ENCODE results near the gene OR5J2.
"Not testable (repeated sequence)": the region's sequence is repeated elsewhere in the genome, so short reads cannot be mapped to it uniquely, and the experiment has no call there.

OR5J2 gene

DNA sequence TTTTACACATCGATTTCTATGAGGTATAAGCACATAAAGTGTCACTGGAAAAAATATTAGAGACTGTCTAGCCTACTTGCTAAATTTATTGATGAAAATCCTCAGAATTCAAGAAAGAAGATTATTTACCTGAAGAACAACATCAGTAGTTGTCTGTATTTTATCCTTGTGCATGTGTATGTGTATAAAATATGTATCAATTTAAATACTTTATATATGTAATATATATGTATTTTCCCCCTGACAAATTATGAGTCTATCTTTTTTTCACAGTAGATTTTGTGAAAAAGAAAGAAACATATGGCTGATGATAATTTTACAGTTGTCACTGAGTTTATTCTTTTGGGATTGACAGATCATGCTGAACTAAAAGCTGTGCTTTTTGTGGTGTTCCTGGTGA lies at the start of gene OR5J2:
TSS of gene OR5J2 (plus strand) at position 301 of the 400 bp plus-strand sequence. CDS start at position 301, 0 bp downstream.
- DNase-seq = no peak

DNA sequence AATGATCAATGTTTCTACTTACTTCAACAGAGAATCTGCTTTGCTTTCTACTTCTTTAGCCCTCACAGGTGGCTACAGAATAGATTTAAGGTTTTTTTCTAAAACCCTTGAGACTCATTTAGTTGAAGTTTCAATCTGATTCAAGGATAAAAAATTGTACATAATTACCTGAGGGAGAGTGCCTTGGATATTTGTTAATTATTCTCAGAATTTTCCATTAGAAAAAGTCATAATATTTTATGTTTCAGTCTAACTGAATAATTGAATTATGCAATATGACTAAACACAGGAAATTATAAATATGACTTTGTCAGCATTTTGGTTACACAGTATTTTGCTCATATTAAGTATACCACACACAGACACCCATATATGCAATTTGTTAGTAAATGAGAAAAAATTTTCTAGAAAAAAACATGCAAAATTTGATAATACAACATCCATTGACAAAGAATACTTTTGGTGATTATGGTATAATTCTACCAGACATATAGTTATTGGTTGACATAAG lies 36.2 kb upstream of the OR5J2 start, which contains the start of gene OR8J3:
TSS of gene OR8J3 (minus strand) at position 51 of the 511 bp plus-strand sequence. CDS start 2,483 bp downstream, outside the sequence.
- DNase-seq = no peak

DNA sequence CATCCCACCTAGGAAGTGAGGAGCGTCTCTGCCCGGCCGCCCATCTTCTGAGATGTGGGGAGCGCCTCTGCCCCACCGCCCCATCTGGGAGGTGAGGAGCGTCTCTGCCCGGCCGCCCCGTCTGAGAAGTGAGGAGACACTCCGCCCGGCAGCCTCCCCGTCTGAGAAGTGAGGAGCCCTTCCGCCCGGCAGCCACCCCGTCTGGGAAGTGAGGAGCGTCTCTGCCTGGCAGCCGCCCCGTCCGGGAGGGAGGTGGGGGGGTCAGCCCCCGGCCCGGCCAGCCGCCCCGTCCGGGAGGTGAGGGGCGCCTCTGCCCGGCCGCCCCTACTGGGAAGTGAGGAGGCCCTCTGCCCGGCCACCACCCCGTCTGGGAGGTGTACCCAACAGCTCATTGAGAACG lies 32.7 kb upstream of the OR5J2 start:
- not testable (repeated sequence) for DNase-seq

DNA sequence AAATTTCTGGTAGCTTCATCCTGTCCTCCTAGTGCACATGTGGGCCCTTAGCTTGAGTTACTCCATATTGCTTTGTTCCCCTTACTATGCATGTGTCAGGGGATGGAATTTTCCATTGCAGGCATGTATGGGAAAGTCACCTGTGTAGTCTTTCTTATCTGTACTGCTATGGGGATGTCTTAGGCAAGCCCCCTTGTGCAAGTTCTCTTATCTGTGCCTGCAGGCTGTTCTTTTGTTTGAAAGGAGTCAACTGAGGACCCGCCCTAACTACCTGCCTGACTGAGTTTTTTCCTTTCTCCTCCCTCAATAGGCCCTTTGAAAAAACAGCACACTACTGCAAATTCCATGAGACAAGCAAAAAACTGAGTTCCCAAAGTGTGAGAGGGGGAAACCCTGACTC lies 25.0 kb upstream of the OR5J2 start:
- DNase-seq = no peak

DNA sequence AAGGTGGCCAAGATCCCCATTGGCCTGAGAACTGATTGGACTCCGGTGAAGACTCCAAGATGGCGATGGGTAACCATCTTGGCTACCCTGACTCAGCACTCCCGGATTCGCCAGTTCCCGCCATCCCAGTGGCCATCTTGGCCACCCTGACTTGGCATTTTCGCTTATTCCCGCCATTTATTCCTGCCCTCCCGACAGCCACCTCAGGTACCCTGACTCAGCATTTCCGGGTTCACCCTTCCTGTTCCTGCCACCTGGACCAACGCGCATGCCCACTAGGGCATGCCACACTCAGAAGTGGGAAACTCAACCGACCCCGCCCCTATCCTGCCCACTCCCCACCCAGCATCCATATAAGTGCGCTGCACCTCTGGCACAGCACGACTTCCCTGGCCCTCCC lies 24.1 kb upstream of the OR5J2 start:
- no peak for DNase-seq

DNA sequence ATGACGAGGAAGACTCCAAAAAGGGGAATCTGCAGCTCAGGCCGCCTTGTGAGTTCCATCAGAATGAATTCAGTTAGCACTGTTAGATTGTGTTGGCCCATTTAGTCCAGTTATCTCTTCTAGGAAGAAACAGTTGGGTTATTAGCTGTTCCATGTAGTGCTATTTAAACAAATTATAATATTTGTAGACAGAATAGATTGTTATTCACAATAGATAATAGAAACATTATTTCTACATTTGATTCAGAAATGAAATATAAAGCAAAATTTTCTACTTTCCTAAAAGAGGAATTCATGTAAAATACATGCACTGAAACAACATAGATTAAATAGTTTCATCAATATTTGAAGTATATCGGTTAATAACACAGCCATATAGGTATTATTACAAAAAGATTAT lies 16.2 kb upstream of the OR5J2 start, which contains the start of gene OR8K5:
TSS of gene OR8K5 (minus strand) at position 101 of the 400 bp plus-strand sequence. CDS start at position 101, 0 bp downstream.
- DNase-seq = no peak

DNA sequence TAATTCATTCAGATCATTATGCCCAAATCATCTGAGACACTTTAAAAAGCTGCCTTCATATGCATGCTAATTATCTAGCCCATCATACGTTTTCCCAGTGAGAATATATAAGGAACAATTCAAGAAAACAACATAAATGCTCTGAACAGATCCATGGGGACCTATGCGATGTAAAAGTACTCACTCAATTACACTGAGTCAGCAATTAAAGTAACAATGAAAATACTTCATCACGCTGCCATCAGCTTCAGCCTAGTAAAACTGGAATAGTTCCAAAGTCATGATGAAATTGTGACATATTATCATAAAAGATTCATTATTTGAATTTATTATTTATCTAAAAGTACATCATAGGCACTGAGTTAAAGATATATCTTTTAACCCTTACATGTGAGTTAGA lies 12.6 kb upstream of the OR5J2 start:
- DNase-seq = no peak

DNA sequence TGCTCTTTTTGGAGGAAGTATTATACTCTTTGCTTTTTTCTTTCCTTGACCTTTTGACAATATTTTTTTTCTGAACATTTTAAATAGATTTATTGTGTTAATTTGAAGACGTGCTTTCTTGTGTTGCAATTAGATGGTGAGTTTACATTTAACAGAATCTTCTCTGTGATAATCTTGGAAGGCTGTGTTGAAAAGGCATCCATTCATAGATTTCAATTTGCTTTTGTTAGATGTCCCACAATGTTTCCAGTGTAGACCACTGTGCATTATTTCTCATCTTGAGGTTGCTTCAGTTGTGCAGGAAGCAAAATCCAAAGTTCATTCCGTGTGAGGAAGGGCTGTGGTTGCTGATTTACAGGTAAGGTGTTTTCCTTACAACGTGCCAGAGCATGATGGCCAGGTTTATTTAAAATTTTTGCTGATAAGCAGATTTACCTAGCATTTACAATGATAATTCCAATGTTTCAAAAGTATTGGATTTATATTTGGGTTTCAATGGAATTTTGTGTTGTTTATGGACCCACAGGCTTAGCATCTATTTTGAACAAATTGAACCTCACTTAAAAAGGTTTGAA lies 4.1 kb upstream of the OR5J2 start:
- DNase-seq = no peak

DNA sequence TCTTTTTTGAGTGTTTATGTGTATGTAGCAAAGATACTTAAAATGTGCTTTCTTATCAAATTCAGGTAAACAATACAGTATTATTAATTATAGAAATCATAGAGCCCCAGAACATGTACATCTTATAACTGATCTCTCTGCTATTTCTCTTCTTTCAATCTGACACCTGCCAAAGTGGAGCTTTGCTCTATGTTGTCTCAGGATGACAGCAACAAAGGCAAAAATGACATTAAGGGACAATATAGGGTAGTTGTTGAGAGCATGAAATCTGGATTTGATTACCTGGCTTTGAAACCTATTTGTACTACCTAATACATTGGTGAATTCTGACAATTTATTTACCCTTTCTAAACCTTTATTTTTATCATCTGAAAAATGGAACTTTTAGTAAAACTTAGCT lies 7.0 kb downstream of the OR5J2 start:
- no peak for DNase-seq

DNA sequence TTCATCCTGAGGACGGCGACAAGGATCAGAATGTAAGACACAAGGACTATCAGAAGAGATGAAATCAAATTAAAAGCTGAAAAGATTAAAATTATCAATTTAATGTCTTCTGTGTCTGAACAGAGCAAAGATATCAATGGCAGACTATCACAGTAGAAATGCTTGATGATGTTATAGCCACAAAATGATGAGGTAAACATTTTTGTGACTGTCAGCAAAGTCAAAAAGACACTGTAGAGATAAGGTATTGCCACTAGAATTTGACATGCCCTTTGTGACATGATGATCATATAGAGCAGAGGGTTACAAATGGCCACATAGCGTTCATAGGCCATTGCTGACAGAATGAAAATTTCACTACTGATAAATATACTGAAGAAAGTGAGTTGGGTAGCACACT lies 12.2 kb downstream of the OR5J2 start:
- DNase-seq = no peak

- no peak for DNase-seq
These were observed 20.3 kb downstream of the OR5J2 start for GRCh38 chr11:56196705-56197104.

DNA sequence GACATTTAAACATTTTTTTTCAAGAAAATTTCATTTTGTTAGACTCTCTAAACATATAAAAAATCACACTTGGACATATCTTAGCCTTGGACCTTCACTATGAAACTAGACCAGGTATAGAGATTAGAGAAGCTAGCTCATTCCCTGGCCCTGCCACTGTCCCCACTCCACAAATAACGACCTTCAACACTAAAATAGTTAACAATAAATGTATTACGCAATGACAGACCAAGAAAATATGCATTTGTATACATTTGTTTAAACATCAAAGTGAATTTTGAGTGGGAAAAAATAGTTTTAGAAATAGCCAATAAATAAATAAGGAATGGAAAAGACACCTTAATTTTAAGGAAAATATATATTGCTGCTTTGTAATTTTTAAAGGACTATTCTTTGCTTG lies 20.9 kb downstream of the OR5J2 start:
- no peak for DNase-seq

DNA sequence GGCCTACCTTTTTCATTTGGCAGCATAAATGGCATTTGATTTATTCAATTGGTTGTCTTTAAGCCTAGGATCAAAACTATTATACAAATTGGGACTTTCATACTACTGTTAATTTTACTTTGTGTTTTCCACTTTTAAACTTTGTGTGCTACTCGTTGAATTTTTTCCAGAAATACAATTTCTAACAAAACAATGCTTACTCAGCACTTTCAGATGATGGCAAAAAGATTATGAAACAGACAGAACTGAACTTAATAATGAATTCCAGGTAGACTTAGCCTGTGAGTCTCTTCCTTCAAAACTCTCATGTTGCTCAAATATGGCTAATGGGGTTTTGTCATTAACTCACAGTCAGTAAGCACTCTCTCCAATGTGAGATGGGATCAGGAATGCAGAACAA lies 31.4 kb downstream of the OR5J2 start:
- no peak for DNase-seq

GRCh38 chr11:56214537-56214936 lies 38.1 kb downstream of the OR5J2 start:
- DNase-seq = no peak

DNA sequence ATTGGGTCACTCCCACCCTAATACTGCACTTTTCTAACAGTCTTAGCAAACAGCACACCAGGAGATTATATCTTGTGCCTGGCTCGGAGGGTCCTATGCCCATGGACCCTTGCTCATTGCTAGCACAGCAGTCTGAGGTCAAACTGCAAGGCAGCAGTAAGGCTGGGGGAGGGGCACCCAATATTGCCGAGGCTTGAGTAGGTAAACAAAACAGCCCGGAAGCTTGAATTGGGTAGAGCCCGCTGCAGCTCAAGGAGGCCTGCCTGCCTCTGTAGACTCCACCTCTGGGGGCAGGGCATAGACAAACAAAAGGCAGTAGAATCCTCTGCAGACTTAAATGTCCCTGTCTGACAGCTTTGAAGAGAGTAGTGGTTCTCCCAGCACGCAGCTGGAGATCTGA lies 43.3 kb downstream of the OR5J2 start:
- not testable (repeated sequence) for DNase-seq

Data from KG1 (cell line).